Gastroesophageal sphincter (tissue), 4 donors: ENCODE results near the gene GATAD2B. TPM values are rescaled to one million over a fixed set of nuclear protein-coding genes. Genes with fewer than 3 reads are reported as not detected.
A peak's percentile ranks its signal among the peaks of the same experiment; 100 is the strongest.

Source experiments
- ATAC-seq: fragments of 150-250 bp; one replicate; pipeline ENCODE4 v1.9.1; 2016; ENCODE audit warnings: mild to moderate bottlenecking, moderate library complexity
- H3K27ac ChIP-seq, 4 donors: fragments of 200-600 bp; sonication (generic) in 3 of 4; 1 replicate in 3 of 4; 2 replicates in 1 of 4; pipeline ENCODE4 v1.5.1; 2016 to 2019
- H3K27me3 ChIP-seq: fragments of 200-600 bp; sonication (generic); one replicate; pipeline ENCODE4 v1.5.1; 2019
- H3K36me3 ChIP-seq, 2 donors: fragments of 200-600 bp; sonication (generic); one replicate each; pipeline ENCODE4 v1.5.1; 2019; ENCODE audit warnings: control low read depth in 1 of 2
- H3K4me1 ChIP-seq, 3 donors: fragments of 200-600 bp; sonication (generic); 1 replicate in 2 of 3; 2 replicates in 1 of 3; pipeline ENCODE4 v1.5.1; 2016 to 2019; ENCODE audit warnings: control low read depth in 2 of 3
- H3K4me3 ChIP-seq, 2 donors: fragments of 200-600 bp; sonication (generic); one replicate each; pipeline ENCODE4 v1.5.1; 2019; ENCODE audit warnings: mild to moderate bottlenecking in 1 of 2, moderate library complexity in 1 of 2
- H3K9me3 ChIP-seq, 3 donors: fragments of 200-600 bp; sonication (generic); one replicate each; pipeline ENCODE4 v1.5.1; 2017 to 2019; ENCODE audit warnings: control low read depth in 2 of 3
- EP300 ChIP-seq: sonication (generic); formaldehyde crosslinking; IDR thresholded peaks from one replicate; pipeline ENCODE4 v1.6.1; 2017; ENCODE audit warnings: antibody characterized with exemption, mild to moderate bottlenecking
- POLR2A ChIP-seq, 2 donors: fragments of 450-650 bp; IDR thresholded peaks; one replicate each; pipeline ENCODE4 v1.6.1; 2017; ENCODE audit warnings: antibody characterized with exemption in 2 of 2, mild to moderate bottlenecking in 2 of 2, moderate library complexity in 1 of 2
- POLR2AphosphoS5 ChIP-seq: sonication (generic); formaldehyde crosslinking; IDR thresholded peaks from one replicate; pipeline ENCODE4 v1.6.1; 2017; ENCODE audit warnings: antibody characterized with exemption
- WGBS, 2 donors: methylation state at CpG; one replicate each; pipeline ENCODE4 v1.1.5; 2018; ENCODE audit warnings: low coverage in 1 of 2; 5-methylcytosine and 5-hydroxymethylcytosine counted together
- total RNA-seq, 4 donors: library from RNA; depleted of rRNA; stranded (reverse); fragments of >200 nt; gene quantifications; one replicate each; pipeline ENCODE4 v1.1.0, GENCODE V29; 2016
- TF ChIP-seq, protein P1 (sequence below), 4 experiments: fragments of 200-600 bp in 2 of 4; fragments of 450-650 bp in 2 of 4; sonication (generic) in 1 of 4; IDR thresholded peaks; one replicate each; pipeline ENCODE4 v1.5.1; 2017 to 2019; ENCODE audit warnings: antibody characterized with exemption in 4 of 4, mild to moderate bottlenecking in 2 of 4, moderate library complexity in 2 of 4

Gene GATAD2B
- total RNA-seq: 10 to 100 TPM; 18.4 to 30.8 (median 23.8) TPM

DNA sequence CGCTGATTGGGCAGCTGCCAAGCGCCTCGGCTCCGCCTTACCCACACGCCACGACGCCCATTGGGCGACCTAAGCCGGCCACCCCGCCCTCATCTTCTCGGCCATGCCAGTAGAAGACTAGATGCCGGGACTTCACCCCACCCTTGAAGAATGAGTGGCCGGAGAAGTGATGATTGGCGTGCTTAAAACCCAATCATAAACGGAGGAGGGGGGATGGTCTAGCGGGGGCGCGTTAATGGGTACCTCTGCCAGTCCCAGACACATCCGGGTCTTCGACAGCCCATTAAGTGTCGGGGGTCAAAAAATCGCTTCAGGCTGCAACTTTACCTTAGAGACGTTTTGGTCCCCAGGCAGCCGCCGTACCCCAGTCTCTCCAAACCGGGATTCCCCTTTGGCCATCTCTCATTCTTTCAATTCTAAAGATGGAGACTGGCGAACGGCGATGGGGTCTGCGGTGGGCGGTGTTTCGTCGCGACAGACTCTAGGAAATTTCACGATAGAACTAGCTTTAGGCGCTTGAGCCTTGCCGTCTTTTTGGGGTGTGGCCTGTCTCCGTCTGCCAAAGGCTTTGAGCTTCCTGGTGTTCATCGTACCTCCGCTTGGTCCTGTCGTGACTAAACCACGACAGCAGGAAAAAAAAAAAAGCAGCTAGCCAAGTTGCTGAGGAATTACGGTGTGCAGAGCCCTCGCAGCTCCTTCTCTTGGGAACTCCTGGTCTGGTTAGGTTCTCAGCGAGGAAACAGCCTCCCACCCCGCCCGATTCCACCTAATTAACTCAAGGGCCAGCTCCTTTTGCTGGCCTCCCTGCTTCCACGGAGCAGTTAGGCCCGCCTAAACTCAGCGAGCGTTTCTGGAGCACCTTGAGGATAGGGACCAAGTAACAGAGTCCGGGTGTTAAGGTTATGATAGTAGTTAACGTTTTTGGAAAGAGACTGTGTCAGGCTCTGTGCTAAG is at the start of gene GATAD2B:
Gene GATAD2B (minus strand): TSS at position 1 of the 954 bp plus-strand sequence. CDS start 94,625 bp downstream, outside the sequence.
- 0% methylated on average over 13 to 32 of the region's 53 CpGs for WGBS, 2 donors
- Histone ChIP-seq H3K9me3 (no peaks in the 10 kb centered on the region), H3K27ac (peak within 1 kb of the TSS; percentile 93 to 95 (median 95)), H3K27me3 (no peaks in the 10 kb centered on the region), H3K4me3 (peak within 1 kb of the TSS; percentile 95 to 97), H3K4me1 (peaks cover 2 to 49% (median 29%) of the 10 kb centered on the region in 3 donors), H3K36me3 (no peaks in the 10 kb centered on the region)
- peak; percentile 99 for ATAC-seq
- peak; percentile 63 for TF ChIP-seq POLR2AphosphoS5
- TF ChIP-seq EP300: no peak
- no peak for TF ChIP-seq POLR2A (IDR thresholded peaks at IDR 0.05)
- TF ChIP-seq, protein P1, sequence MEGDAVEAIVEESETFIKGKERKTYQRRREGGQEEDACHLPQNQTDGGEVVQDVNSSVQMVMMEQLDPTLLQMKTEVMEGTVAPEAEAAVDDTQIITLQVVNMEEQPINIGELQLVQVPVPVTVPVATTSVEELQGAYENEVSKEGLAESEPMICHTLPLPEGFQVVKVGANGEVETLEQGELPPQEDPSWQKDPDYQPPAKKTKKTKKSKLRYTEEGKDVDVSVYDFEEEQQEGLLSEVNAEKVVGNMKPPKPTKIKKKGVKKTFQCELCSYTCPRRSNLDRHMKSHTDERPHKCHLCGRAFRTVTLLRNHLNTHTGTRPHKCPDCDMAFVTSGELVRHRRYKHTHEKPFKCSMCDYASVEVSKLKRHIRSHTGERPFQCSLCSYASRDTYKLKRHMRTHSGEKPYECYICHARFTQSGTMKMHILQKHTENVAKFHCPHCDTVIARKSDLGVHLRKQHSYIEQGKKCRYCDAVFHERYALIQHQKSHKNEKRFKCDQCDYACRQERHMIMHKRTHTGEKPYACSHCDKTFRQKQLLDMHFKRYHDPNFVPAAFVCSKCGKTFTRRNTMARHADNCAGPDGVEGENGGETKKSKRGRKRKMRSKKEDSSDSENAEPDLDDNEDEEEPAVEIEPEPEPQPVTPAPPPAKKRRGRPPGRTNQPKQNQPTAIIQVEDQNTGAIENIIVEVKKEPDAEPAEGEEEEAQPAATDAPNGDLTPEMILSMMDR (IDR thresholded peaks at IDR 0.05): peak in 1 of 4 experiments; percentile 5

DNA sequence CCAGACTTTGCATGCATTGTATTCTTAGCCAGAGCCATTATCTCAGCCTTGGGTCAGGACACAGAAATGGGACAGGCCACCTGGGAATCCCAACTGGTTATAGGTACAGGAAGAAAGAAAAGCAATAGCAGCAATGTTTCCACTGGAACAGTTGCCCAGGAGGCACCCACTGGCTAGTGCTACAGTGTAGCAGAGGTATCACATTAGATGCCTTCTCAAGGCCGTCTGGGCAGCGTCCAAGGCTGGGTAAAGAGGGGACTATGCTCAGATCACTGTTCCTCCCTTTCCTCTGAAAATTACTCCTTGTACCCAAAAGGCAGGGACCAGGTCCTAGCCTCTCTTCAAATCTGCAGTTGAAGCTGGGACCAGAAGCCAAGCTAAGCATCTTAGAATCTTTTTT is 47.6 kb upstream of the GATAD2B start:
- Histone ChIP-seq H3K9me3 (no peaks in the 10 kb centered on the region), H3K4me3 (no peak overlapping the region), H3K36me3 (peaks cover 0 to 30% of the 10 kb centered on the region in 2 donors), H3K27me3 (no peaks in the 10 kb centered on the region), H3K4me1 (peaks cover 0 to 31% (median 14%) of the 10 kb centered on the region in 3 donors), H3K27ac (no peak overlapping the region)
- WGBS, 2 donors: 67 to 81% methylated on average over 1 to 2 of the region's 2 CpGs
- no peak for TF ChIP-seq POLR2AphosphoS5
- ATAC-seq: no peak

DNA sequence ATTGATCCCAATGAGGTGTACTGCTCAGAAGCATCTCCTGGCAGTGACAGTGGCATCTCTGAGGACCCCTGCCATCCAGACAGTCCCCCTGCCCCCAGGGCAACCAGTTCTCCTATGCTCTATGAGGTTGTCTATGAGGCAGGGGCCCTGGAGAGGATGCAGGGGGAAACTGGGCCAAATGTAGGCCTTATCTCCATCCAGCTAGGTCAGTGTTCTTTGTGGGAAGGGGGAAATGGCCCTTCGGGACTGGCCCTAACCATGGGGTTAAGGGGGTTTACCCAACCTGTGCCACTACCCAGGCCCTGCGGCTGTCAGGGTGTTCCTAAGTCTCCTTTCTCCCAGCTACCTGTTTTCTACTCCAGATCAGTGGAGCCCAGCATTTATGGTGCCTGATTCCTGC is 46.2 kb upstream of the GATAD2B start:
- 80% methylated on average over 1 of the region's 2 CpGs; no CpG with 5 or more reads in 1 of the 2 donors for WGBS, 2 donors
- no peaks in the 10 kb centered on the region for H3K9me3 ChIP-seq
- H3K4me1 ChIP-seq: peaks cover 0 to 40% (median 21%) of the 10 kb centered on the region in 3 donors
- no peak for ATAC-seq
- TF ChIP-seq, protein P1 (IDR thresholded peaks at IDR 0.05): no peak
- TF ChIP-seq EP300 (no peak), POLR2AphosphoS5 (no peak), POLR2A (IDR thresholded peaks at IDR 0.05) (no peak)
- peak overlapping the region in 1 of 2 donors; percentile 64 for H3K4me3 ChIP-seq
- peak overlapping the region in 1 of 4 donors; percentile 92 for H3K27ac ChIP-seq
- H3K36me3 ChIP-seq: peaks cover 0 to 16% of the 10 kb centered on the region in 2 donors
- H3K27me3 ChIP-seq: no peaks in the 10 kb centered on the region

GRCh38 chr1:153968408-153968807 is 45.6 kb upstream of the GATAD2B start:
- WGBS, 2 donors: 6 to 18% methylated on average over 3 to 8 of the region's 13 CpGs
- Histone ChIP-seq H3K4me1 (peaks cover 0 to 43% (median 21%) of the 10 kb centered on the region in 3 donors), H3K4me3 (peak overlapping the region; percentile 43 to 64), H3K36me3 (peaks cover 0 to 11% of the 10 kb centered on the region in 2 donors), H3K9me3 (no peaks in the 10 kb centered on the region), H3K27ac (peak overlapping the region in 3 of 4 donors; percentile 86 to 93 (median 92)), H3K27me3 (no peaks in the 10 kb centered on the region)
- no peak for TF ChIP-seq EP300
- TF ChIP-seq, protein P1 (IDR thresholded peaks at IDR 0.05): no peak
- TF ChIP-seq POLR2AphosphoS5: no peak
- no peak for TF ChIP-seq POLR2A (IDR thresholded peaks at IDR 0.05)
- no peak for ATAC-seq

DNA sequence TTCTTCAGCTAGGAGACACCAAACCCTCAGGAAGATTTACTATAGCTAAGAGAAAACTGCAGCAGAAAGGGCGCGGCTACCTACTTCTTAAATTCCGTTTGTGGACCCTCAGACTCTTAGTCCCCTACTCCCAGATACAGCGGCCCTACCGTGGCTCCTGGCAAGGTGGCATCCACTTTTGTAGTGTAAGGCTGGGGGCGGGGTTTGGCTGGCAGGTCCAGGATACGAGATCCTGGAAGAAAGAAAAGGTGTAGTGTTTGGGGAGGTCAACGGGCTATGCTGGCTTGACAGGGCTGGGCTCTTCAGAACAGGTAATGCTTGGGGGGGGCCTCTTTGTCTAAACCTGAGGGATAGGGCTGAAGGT is 45.2 kb upstream of the GATAD2B start:
- ATAC-seq: no peak
- WGBS, 2 donors: 0 to 1% methylated on average over 7 to 8 of the region's 8 CpGs

More for the DNA sequence above, 45.2 kb upstream of the GATAD2B start:
- TF ChIP-seq POLR2AphosphoS5: no peak
- TF ChIP-seq POLR2A (IDR thresholded peaks at IDR 0.05): no peak
- no peak for TF ChIP-seq EP300
- TF ChIP-seq, protein P1 (IDR thresholded peaks at IDR 0.05): no peak
- Histone ChIP-seq H3K27me3 (no peaks in the 10 kb centered on the region), H3K4me3 (peak overlapping the region; percentile 43 to 64), H3K9me3 (no peaks in the 10 kb centered on the region), H3K27ac (peak overlapping the region; percentile 26 to 93 (median 89)), H3K4me1 (peaks cover 0 to 43% (median 21%) of the 10 kb centered on the region in 3 donors), H3K36me3 (peaks cover 0 to 6% of the 10 kb centered on the region in 2 donors)
